K562 (cell line): Measurements from ENCODE around the gene SELENOK. TPM values are rescaled to one million over a fixed set of nuclear protein-coding genes. Genes with fewer than 3 reads are reported as not detected.

ENCODE experiments used
- FOXO4 ChIP-seq: fragments of 450-650 bp; formaldehyde crosslinking; IDR thresholded peaks from 2 replicates; pipeline ENCODE4 v1.4.0; 2020; ENCODE audit warnings: mild to moderate bottlenecking, moderate library complexity
- FOXP4 ChIP-seq: sonication (generic); formaldehyde crosslinking; IDR thresholded peaks from 2 replicates; pipeline ENCODE4 v1.8.0; 2022; ENCODE audit warnings: mild to moderate bottlenecking, missing genetic modification reagents, borderline replicate concordance
- HMG20B ChIP-seq: fragments of 250-450 bp; sonication (Bioruptor Pico); IDR thresholded peaks from 2 replicates; pipeline ENCODE4 v1.5.0; 2021; ENCODE audit warnings: mild to moderate bottlenecking
- PCBP1 ChIP-seq: fragments of 200-400 bp; formaldehyde crosslinking; IDR thresholded peaks from 2 replicates; pipeline ENCODE4 v1.6.1; 2018; ENCODE audit warnings: mild to moderate bottlenecking, low read depth, low read length; ENCODE audit not compliant: poor library complexity, severe bottlenecking
- ZNF143 ChIP-seq: sonication (generic); formaldehyde crosslinking; IDR thresholded peaks from 2 replicates; pipeline ENCODE4 v1.9.0; 2022; ENCODE audit warnings: mild to moderate bottlenecking, missing genetic modification reagents
- polyA plus RNA-seq, 8 experiments: library from polyadenylated mRNA; depleted of rRNA in 4 of 8; stranded (reverse) in 5 of 8; unstranded in 3 of 8; fragments of >200 nt; fragmentation: Nextera tagmentation in 2 of 8; fragmentation: Illumina TruSeq in 1 of 8; extraction: Ambion mirVana in 2 of 8; extraction: Trizol in 1 of 8; gene quantifications; 2 replicates each; pipeline versions ENCODE4 v1.2.1 to v1.2.3, GENCODE V29; 2011 to 2014; ENCODE audit warnings: inconsistent platforms in 1 of 8, missing spikeins in 1 of 8
- total RNA-seq, 7 experiments: library from RNA; depleted of rRNA in 6 of 7; stranded (reverse); fragments of >200 nt in 6 of 7; fragmentation: Illumina TruSeq in 2 of 7; extraction: Trizol in 2 of 7; gene quantifications; 2 replicates each; pipeline versions ENCODE4 v1.2.1 to v1.2.3, GENCODE V29; 2011 to 2021; ENCODE audit warnings: low replicate concordance in 1 of 7
- TF ChIP-seq, protein P1 (sequence below): fragments of 200-600 bp; sonication (generic); IDR thresholded peaks from one replicate; pipeline ENCODE4 v1.6.1; 2012; ENCODE audit warnings: mild to moderate bottlenecking, low read depth, low read length, inconsistent platforms

The SELENOK gene
- total and polyA plus RNA-seq, 9 of the 15 experiments (the other 6 are each of a cell fraction or from before 2014, with no cell fraction given), result 18.3 to 164 (median 34.8) TPM

DNA sequence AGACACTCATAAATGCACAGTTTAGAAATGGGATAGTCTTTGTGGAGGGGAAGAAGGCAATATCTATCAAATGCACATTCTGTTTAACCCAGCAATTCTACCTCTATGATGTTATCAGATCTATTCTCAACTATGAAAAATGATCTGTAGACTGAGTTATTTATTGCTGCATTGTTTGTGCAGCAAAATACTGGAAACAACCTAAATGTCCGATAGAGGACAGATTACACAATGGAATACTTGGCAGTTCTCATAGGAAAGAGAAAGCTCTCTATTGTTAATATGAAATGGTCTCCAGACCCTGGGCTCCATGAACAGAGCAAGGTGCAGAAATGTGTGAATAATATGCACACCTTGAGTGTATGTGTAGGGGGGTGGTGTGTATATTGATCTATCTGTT is 49.0 kb upstream of the SELENOK start (continued):
- TF ChIP-seq, protein P1, sequence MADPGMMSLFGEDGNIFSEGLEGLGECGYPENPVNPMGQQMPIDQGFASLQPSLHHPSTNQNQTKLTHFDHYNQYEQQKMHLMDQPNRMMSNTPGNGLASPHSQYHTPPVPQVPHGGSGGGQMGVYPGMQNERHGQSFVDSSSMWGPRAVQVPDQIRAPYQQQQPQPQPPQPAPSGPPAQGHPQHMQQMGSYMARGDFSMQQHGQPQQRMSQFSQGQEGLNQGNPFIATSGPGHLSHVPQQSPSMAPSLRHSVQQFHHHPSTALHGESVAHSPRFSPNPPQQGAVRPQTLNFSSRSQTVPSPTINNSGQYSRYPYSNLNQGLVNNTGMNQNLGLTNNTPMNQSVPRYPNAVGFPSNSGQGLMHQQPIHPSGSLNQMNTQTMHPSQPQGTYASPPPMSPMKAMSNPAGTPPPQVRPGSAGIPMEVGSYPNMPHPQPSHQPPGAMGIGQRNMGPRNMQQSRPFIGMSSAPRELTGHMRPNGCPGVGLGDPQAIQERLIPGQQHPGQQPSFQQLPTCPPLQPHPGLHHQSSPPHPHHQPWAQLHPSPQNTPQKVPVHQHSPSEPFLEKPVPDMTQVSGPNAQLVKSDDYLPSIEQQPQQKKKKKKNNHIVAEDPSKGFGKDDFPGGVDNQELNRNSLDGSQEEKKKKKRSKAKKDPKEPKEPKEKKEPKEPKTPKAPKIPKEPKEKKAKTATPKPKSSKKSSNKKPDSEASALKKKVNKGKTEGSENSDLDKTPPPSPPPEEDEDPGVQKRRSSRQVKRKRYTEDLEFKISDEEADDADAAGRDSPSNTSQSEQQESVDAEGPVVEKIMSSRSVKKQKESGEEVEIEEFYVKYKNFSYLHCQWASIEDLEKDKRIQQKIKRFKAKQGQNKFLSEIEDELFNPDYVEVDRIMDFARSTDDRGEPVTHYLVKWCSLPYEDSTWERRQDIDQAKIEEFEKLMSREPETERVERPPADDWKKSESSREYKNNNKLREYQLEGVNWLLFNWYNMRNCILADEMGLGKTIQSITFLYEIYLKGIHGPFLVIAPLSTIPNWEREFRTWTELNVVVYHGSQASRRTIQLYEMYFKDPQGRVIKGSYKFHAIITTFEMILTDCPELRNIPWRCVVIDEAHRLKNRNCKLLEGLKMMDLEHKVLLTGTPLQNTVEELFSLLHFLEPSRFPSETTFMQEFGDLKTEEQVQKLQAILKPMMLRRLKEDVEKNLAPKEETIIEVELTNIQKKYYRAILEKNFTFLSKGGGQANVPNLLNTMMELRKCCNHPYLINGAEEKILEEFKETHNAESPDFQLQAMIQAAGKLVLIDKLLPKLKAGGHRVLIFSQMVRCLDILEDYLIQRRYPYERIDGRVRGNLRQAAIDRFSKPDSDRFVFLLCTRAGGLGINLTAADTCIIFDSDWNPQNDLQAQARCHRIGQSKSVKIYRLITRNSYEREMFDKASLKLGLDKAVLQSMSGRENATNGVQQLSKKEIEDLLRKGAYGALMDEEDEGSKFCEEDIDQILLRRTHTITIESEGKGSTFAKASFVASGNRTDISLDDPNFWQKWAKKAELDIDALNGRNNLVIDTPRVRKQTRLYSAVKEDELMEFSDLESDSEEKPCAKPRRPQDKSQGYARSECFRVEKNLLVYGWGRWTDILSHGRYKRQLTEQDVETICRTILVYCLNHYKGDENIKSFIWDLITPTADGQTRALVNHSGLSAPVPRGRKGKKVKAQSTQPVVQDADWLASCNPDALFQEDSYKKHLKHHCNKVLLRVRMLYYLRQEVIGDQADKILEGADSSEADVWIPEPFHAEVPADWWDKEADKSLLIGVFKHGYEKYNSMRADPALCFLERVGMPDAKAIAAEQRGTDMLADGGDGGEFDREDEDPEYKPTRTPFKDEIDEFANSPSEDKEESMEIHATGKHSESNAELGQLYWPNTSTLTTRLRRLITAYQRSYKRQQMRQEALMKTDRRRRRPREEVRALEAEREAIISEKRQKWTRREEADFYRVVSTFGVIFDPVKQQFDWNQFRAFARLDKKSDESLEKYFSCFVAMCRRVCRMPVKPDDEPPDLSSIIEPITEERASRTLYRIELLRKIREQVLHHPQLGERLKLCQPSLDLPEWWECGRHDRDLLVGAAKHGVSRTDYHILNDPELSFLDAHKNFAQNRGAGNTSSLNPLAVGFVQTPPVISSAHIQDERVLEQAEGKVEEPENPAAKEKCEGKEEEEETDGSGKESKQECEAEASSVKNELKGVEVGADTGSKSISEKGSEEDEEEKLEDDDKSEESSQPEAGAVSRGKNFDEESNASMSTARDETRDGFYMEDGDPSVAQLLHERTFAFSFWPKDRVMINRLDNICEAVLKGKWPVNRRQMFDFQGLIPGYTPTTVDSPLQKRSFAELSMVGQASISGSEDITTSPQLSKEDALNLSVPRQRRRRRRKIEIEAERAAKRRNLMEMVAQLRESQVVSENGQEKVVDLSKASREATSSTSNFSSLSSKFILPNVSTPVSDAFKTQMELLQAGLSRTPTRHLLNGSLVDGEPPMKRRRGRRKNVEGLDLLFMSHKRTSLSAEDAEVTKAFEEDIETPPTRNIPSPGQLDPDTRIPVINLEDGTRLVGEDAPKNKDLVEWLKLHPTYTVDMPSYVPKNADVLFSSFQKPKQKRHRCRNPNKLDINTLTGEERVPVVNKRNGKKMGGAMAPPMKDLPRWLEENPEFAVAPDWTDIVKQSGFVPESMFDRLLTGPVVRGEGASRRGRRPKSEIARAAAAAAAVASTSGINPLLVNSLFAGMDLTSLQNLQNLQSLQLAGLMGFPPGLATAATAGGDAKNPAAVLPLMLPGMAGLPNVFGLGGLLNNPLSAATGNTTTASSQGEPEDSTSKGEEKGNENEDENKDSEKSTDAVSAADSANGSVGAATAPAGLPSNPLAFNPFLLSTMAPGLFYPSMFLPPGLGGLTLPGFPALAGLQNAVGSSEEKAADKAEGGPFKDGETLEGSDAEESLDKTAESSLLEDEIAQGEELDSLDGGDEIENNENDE, result no peak
- TF ChIP-seq FOXP4 (CRISPR knock-in tag) (no peak), PCBP1 (no peak), ZNF143 (CRISPR knock-in tag) (no peak), FOXO4 (CRISPR knock-in tag) (no peak), HMG20B (CRISPR knock-in tag) (no peak)
